ENCODE measurements around the gene OR2A42.
"Not testable (repeated sequence)": the region's sequence is repeated elsewhere in the genome, so short reads cannot be mapped to it uniquely, and the experiment has no call there.

DNA sequence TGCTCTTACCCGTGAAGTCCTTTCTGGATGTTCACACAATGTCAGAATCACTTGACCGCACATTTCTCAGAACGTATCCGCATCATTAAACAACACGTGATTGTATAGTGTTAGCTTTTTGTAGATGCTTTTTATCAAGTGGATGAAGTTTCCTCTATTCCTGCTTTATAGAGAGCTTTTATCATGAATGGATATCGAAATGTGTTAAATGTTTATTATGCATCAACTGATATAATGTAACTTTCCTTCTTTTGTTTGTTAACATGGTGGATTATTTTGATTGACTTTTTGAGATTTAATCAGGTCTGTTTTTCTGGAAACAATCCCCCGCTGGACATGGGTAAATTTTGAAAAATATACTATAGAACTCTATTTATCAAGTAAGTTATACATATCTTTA, 25.3 kb upstream of the OR2A42 start, which contains the start of gene OR2A7:
- not testable (repeated sequence) for TF ChIP-seq POLR2A (IDR thresholded peaks at IDR 0.05; ENCODE audit: low read length); GATA1 (IDR thresholded peaks at IDR 0.05; ENCODE audit: low read depth, low read length)
